Diencephalon (tissue), 1 donor: ENCODE data around the gene NLRP13. TPM values are rescaled to one million over a fixed set of nuclear protein-coding genes. Genes with fewer than 3 reads are reported as not detected.

ENCODE experiments used
- total RNA-seq: library from RNA; depleted of rRNA; stranded (reverse); fragments of >200 nt; gene quantifications from one replicate; pipeline ENCODE4 v1.2.3, GENCODE V29; 2014

The NLRP13 gene, protein sequence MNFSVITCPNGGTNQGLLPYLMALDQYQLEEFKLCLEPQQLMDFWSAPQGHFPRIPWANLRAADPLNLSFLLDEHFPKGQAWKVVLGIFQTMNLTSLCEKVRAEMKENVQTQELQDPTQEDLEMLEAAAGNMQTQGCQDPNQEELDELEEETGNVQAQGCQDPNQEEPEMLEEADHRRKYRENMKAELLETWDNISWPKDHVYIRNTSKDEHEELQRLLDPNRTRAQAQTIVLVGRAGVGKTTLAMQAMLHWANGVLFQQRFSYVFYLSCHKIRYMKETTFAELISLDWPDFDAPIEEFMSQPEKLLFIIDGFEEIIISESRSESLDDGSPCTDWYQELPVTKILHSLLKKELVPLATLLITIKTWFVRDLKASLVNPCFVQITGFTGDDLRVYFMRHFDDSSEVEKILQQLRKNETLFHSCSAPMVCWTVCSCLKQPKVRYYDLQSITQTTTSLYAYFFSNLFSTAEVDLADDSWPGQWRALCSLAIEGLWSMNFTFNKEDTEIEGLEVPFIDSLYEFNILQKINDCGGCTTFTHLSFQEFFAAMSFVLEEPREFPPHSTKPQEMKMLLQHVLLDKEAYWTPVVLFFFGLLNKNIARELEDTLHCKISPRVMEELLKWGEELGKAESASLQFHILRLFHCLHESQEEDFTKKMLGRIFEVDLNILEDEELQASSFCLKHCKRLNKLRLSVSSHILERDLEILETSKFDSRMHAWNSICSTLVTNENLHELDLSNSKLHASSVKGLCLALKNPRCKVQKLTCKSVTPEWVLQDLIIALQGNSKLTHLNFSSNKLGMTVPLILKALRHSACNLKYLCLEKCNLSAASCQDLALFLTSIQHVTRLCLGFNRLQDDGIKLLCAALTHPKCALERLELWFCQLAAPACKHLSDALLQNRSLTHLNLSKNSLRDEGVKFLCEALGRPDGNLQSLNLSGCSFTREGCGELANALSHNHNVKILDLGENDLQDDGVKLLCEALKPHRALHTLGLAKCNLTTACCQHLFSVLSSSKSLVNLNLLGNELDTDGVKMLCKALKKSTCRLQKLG
- not detected for total RNA-seq

DNA sequence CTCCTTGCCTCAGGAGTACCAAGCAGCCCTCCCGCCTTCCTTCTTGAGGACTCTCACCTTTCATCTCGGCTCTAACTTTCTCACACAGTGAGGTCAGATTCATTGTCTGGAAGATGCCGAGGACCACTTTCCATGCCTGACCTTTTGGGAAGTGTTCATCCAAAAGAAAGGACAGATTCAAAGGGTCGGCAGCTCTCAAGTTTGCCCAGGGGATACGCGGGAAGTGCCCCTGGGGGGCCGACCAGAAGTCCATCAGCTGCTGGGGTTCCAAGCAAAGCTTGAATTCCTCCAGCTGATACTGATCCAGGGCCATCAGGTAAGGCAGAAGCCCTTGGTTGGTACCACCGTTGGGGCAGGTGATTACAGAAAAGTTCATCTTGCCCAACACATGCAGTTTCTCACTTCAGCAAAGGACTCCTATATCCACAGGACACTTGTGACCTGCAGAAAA, at the start of gene NLRP13:
Gene NLRP13, minus strand, starts transcription at position 401 of the 451 bp plus-strand sequence. Its CDS starts 25 bp downstream, at position 376.

DNA sequence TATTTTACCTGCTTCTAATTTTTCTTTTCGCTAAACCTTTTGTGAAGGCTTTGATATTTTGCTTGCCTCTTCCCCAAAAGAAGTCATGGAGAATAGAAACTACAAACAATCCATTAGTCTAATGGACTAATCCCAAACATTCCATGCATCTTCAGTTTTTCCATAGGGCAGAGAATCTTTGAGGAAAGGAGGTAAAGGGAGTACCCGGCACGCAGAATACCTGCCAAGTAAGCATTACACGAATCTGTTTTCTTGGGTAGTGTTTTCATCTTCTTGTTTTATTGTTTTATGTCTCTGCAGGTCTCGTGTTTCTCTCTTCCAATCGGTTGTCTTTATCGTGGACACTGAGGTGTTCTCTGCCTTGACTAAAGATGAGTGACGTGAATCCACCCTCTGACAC, 15.4 kb upstream of the NLRP13 start, which contains the start of gene NLRP8:
Gene NLRP8, plus strand, starts transcription at position 301 of the 400 bp plus-strand sequence.

Other genes with a start within 250 kb of the NLRP13 start
- not detected for gene NLRP9, start 193.9 kb downstream of the NLRP13 start, total RNA-seq
- not detected for gene RFPL4A, start 173.2 kb downstream of the NLRP13 start, total RNA-seq
- not detected for gene RFPL4AL1, start 163.2 kb downstream of the NLRP13 start, total RNA-seq
- gene NLRP11, start 100.3 kb downstream of the NLRP13 start, total RNA-seq, result under 0.01 TPM
- gene NLRP4, start 95.8 kb downstream of the NLRP13 start, total RNA-seq, result under 0.01 TPM
- not detected for gene NLRP8, start 15.5 kb upstream of the NLRP13 start, total RNA-seq
- gene NLRP5, start 54.4 kb upstream of the NLRP13 start, total RNA-seq, result under 0.01 TPM
- 16.1 TPM for gene ZNF787, start 189.0 kb upstream of the NLRP13 start, total RNA-seq
- 12.5 TPM for gene ZNF444, start 209.0 kb upstream of the NLRP13 start, total RNA-seq
- gene GALP, start 243.7 kb upstream of the NLRP13 start, total RNA-seq, result not detected